Esophagus squamous epithelium (tissue), 5 donors: ENCODE data around the gene CRTAP. TPM values are rescaled to one million over a fixed set of nuclear protein-coding genes. Genes with fewer than 3 reads are reported as not detected.
"Not testable (repeated sequence)": the region's sequence is repeated elsewhere in the genome, so short reads cannot be mapped to it uniquely, and the experiment has no call there.

Experiments
- DNase-seq: peaks from one replicate; lab custom pipeline; 2025; lab: John Stamatoyannopoulos, UW
- H3K27ac ChIP-seq, 4 donors: fragments of 200-600 bp; sonication (generic); one replicate each; pipeline ENCODE4 v1.5.1; 2016 to 2019; ENCODE audit warnings: mild to moderate bottlenecking in 1 of 4
- H3K27me3 ChIP-seq, 4 donors: fragments of 200-600 bp; sonication (generic); 1 replicate in 3 of 4; 2 replicates in 1 of 4; pipeline versions ENCODE4 v1.5.1 to v1.6.0; 2017 to 2021; ENCODE audit warnings: antibody characterized with exemption in 1 of 4
- H3K36me3 ChIP-seq, 3 donors: fragments of 200-600 bp; sonication (generic); one replicate each; pipeline ENCODE4 v1.5.1; 2016 to 2019
- H3K4me1 ChIP-seq, 3 donors: fragments of 200-600 bp; sonication (generic); one replicate each; pipeline ENCODE4 v1.5.1; 2017 to 2019
- H3K4me3 ChIP-seq, 4 donors: fragments of 200-600 bp; sonication (generic); 1 replicate in 3 of 4; 2 replicates in 1 of 4; pipeline ENCODE4 v1.5.1; 2016 to 2019; ENCODE audit warnings: mild to moderate bottlenecking in 2 of 4, moderate library complexity in 1 of 4
- H3K9me3 ChIP-seq, 3 donors: fragments of 200-600 bp; sonication (generic); one replicate each; pipeline ENCODE4 v1.5.1; 2016 to 2019
- CTCF ChIP-seq, 6 experiments: fragments of 450-650 bp in 4 of 6; fragments of 200-600 bp in 2 of 6; sonication (generic) in 2 of 6; IDR thresholded peaks; one replicate each; pipeline ENCODE4 v1.5.1; 2016 to 2019; ENCODE audit warnings: antibody characterized with exemption in 6 of 6, mild to moderate bottlenecking in 4 of 6, moderate library complexity in 4 of 6
- POLR2A ChIP-seq, 4 donors: fragments of 450-650 bp; IDR thresholded peaks; one replicate each; pipeline ENCODE4 v1.6.1; 2017; ENCODE audit warnings: antibody characterized with exemption in 4 of 4, mild to moderate bottlenecking in 4 of 4, moderate library complexity in 3 of 4
- WGBS, 2 donors: methylation state at CpG; one replicate each; pipeline ENCODE4 v1.1.5; 2018; 5-methylcytosine and 5-hydroxymethylcytosine counted together
- intact Hi-C: fragments of 100-400 bp; cut with DNase I; formaldehyde crosslinking; loops from one replicate; pipeline ENCODE4 v1.15.0; 2022
- total RNA-seq, 4 donors: library from RNA; depleted of rRNA; stranded (reverse); fragments of >200 nt; gene quantifications; one replicate each; pipeline ENCODE4 v1.1.0, GENCODE V29; 2016
- donor health status: DM: yes; HTN: yes; CAD: no.

Gene CRTAP
- total RNA-seq, 4 donors from 2014 or later: 67.1 to 159 (median 90.9) TPM

- no peaks in the 10 kb centered on the region for H3K4me1 ChIP-seq
- no peaks in the 10 kb centered on the region for H3K36me3 ChIP-seq
- no peak for DNase-seq
- WGBS, 2 donors: 33 to 59% methylated on average over 2 to 3 of the region's 3 CpGs
- no peak overlapping the region for H3K27ac ChIP-seq
- no peaks in the 10 kb centered on the region for H3K9me3 ChIP-seq
- H3K27me3 ChIP-seq: no peaks in the 10 kb centered on the region
- TF ChIP-seq CTCF (IDR thresholded peaks at IDR 0.05) (no peak), POLR2A (IDR thresholded peaks at IDR 0.05) (no peak)
- intact Hi-C loops: no loop called here
- H3K4me3 ChIP-seq: no peak overlapping the region
Measured at GRCh38 chr3:33105341-33105948, 8.4 kb upstream of the CRTAP start.

- intact Hi-C loops, H3K4me1 ChIP-seq, H3K27ac ChIP-seq, H3K9me3 ChIP-seq, H3K36me3 ChIP-seq, H3K4me3 ChIP-seq, H3K27me3 ChIP-seq, DNase-seq: not testable (repeated sequence)
- WGBS, 2 donors: 69 to 100% methylated on average over 2 of the region's 2 CpGs
Measured at GRCh38 chr3:33106854-33107253, 7.0 kb upstream of the CRTAP start.

- 81 to 89% methylated on average over 8 of the region's 8 CpGs for WGBS, 2 donors
- H3K27me3 ChIP-seq: no peaks in the 10 kb centered on the region
- TF ChIP-seq POLR2A (IDR thresholded peaks at IDR 0.05) (no peak), CTCF (IDR thresholded peaks at IDR 0.05) (no peak)
- no peak overlapping the region for H3K27ac ChIP-seq
- no peak overlapping the region for H3K4me3 ChIP-seq
- peaks cover 3 to 33% (median 6%) of the 10 kb centered on the region in 3 donors for H3K4me1 ChIP-seq
- H3K36me3 ChIP-seq: no peaks in the 10 kb centered on the region
- intact Hi-C loops: no loop called here
- no peak for DNase-seq
- no peaks in the 10 kb centered on the region for H3K9me3 ChIP-seq
Measured at GRCh38 chr3:33111581-33111980, 2.2 kb upstream of the CRTAP start.

- no peak for DNase-seq
- Histone ChIP-seq H3K4me1 (peaks cover 3 to 51% (median 6%) of the 10 kb centered on the region in 3 donors), H3K27ac (peak overlapping the region; percentile 89 to 99 (median 94)), H3K27me3 (no peaks in the 10 kb centered on the region), H3K9me3 (no peaks in the 10 kb centered on the region), H3K4me3 (peak overlapping the region; percentile 67 to 87 (median 84)), H3K36me3 (peaks cover 0 to 18% (median 0%) of the 10 kb centered on the region in 3 donors)
- WGBS, 2 donors: 26 to 33% methylated on average over 9 to 10 of the region's 14 CpGs
- intact Hi-C loops: no loop called here
- TF ChIP-seq CTCF (IDR thresholded peaks at IDR 0.05) (no peak), POLR2A (IDR thresholded peaks at IDR 0.05) (no peak)
Measured at GRCh38 chr3:33114622-33115023, 809 bp downstream of the CRTAP start.

GRCh38 chr3:33115024-33115768, 1.4 kb downstream of the CRTAP start:
- intact Hi-C loops: no loop called here
- Histone ChIP-seq H3K27me3 (no peaks in the 10 kb centered on the region), H3K9me3 (no peaks in the 10 kb centered on the region), H3K36me3 (peaks cover 0 to 24% (median 0%) of the 10 kb centered on the region in 3 donors), H3K27ac (peak overlapping the region; percentile 89 to 99 (median 94)), H3K4me3 (peak overlapping the region; percentile 67 to 87 (median 84)), H3K4me1 (peaks cover 3 to 55% (median 6%) of the 10 kb centered on the region in 3 donors)
- 18 to 30% methylated on average over 10 to 11 of the region's 13 CpGs for WGBS, 2 donors
- TF ChIP-seq CTCF (IDR thresholded peaks at IDR 0.05): no peak
- TF ChIP-seq POLR2A (IDR thresholded peaks at IDR 0.05): no peak
- DNase-seq: no peak
